ENCODE data around the gene GRID1.

GRID1 gene

GRCh38 chr10:86291616-86292340 is 74.8 kb downstream of the GRID1 start:
- H3K4me3 ChIP-seq = no peak overlapping the region
- no peak overlapping the region for H3K27ac ChIP-seq
- TF ChIP-seq POLR2AphosphoS5 (IDR thresholded peaks at IDR 0.05; ENCODE audit: borderline replicate concordance, low read depth, low read length) (no peak), FOXP2 (optimal IDR thresholded peaks at IDR 0.05; ENCODE audit: control extremely low read depth, extremely low read length, insufficient read depth) (no peak), EZH2 (IDR thresholded peaks at IDR 0.05) (no peak)
- no peak overlapping the region for H3K9ac ChIP-seq (ENCODE audit: insufficient read length)
- DNase-seq (ENCODE audit: low read depth, low spot score) = no peak
- H3K36me3 ChIP-seq (ENCODE audit: insufficient read depth, low read length) = no peaks in the 10 kb centered on the region
- no peaks in the 10 kb centered on the region for H3K9me3 ChIP-seq (ENCODE audit: low read depth, low read length)

- H3K9me3 ChIP-seq (ENCODE audit: low read depth, low read length) = no peaks in the 10 kb centered on the region
- no peak overlapping the region for H3K27ac ChIP-seq
- H3K4me3 ChIP-seq = no peak overlapping the region
- H3K9ac ChIP-seq (ENCODE audit: insufficient read length) = no peak overlapping the region
- no peak for DNase-seq (ENCODE audit: low read depth, low spot score)
- no peaks in the 10 kb centered on the region for H3K36me3 ChIP-seq (ENCODE audit: insufficient read depth, low read length)
- no peak for TF ChIP-seq EZH2 (IDR thresholded peaks at IDR 0.05)
- no peak for TF ChIP-seq FOXP2 (optimal IDR thresholded peaks at IDR 0.05; ENCODE audit: control extremely low read depth, extremely low read length, insufficient read depth)
- TF ChIP-seq POLR2AphosphoS5 (IDR thresholded peaks at IDR 0.05; ENCODE audit: borderline replicate concordance, low read depth, low read length) = no peak
These were observed 75.5 kb downstream of the GRID1 start for GRCh38 chr10:86290933-86291615.

- H3K36me3 ChIP-seq (ENCODE audit: insufficient read depth, low read length) = no peaks in the 10 kb centered on the region
- no peak overlapping the region for H3K4me3 ChIP-seq
- no peak for TF ChIP-seq POLR2AphosphoS5 (IDR thresholded peaks at IDR 0.05; ENCODE audit: borderline replicate concordance, low read depth, low read length)
- TF ChIP-seq EZH2 (IDR thresholded peaks at IDR 0.05) = no peak
- no peak for TF ChIP-seq FOXP2 (optimal IDR thresholded peaks at IDR 0.05; ENCODE audit: control extremely low read depth, extremely low read length, insufficient read depth)
- no peaks in the 10 kb centered on the region for H3K9me3 ChIP-seq (ENCODE audit: low read depth, low read length)
- no peak overlapping the region for H3K27ac ChIP-seq
- DNase-seq (ENCODE audit: low read depth, low spot score) = no peak
- H3K9ac ChIP-seq (ENCODE audit: insufficient read length) = no peak overlapping the region
These were observed 77.1 kb downstream of the GRID1 start for GRCh38 chr10:86289577-86289868.

- TF ChIP-seq FOXP2 (optimal IDR thresholded peaks at IDR 0.05; ENCODE audit: control extremely low read depth, extremely low read length, insufficient read depth) = no peak
- no peak for TF ChIP-seq POLR2AphosphoS5 (IDR thresholded peaks at IDR 0.05; ENCODE audit: borderline replicate concordance, low read depth, low read length)
- TF ChIP-seq EZH2 (IDR thresholded peaks at IDR 0.05) = no peak
- Histone ChIP-seq H3K4me3 (no peak overlapping the region), H3K36me3 (ENCODE audit: insufficient read depth, low read length) (no peaks in the 10 kb centered on the region), H3K9me3 (ENCODE audit: low read depth, low read length) (no peaks in the 10 kb centered on the region), H3K27ac (no peak overlapping the region), H3K9ac (ENCODE audit: insufficient read length) (no peak overlapping the region)
- no peak for DNase-seq (ENCODE audit: low read depth, low spot score)
These were observed 77.7 kb downstream of the GRID1 start for GRCh38 chr10:86288695-86289576.

- no peak for TF ChIP-seq FOXP2 (optimal IDR thresholded peaks at IDR 0.05; ENCODE audit: control extremely low read depth, extremely low read length, insufficient read depth)
- TF ChIP-seq EZH2 (IDR thresholded peaks at IDR 0.05) = no peak
- TF ChIP-seq POLR2AphosphoS5 (IDR thresholded peaks at IDR 0.05; ENCODE audit: borderline replicate concordance, low read depth, low read length) = no peak
- DNase-seq (ENCODE audit: low read depth, low spot score) = no peak
- Histone ChIP-seq H3K4me3 (no peak overlapping the region), H3K9ac (ENCODE audit: insufficient read length) (no peak overlapping the region), H3K27ac (no peak overlapping the region), H3K9me3 (ENCODE audit: low read depth, low read length) (no peaks in the 10 kb centered on the region), H3K36me3 (ENCODE audit: insufficient read depth, low read length) (no peaks in the 10 kb centered on the region)
These were observed 78.5 kb downstream of the GRID1 start for GRCh38 chr10:86287966-86288579.

- H3K4me3 ChIP-seq = no peak overlapping the region
- TF ChIP-seq FOXP2 (optimal IDR thresholded peaks at IDR 0.05; ENCODE audit: control extremely low read depth, extremely low read length, insufficient read depth) = no peak
- no peak for TF ChIP-seq EZH2 (IDR thresholded peaks at IDR 0.05)
- no peak for TF ChIP-seq POLR2AphosphoS5 (IDR thresholded peaks at IDR 0.05; ENCODE audit: borderline replicate concordance, low read depth, low read length)
- no peaks in the 10 kb centered on the region for H3K9me3 ChIP-seq (ENCODE audit: low read depth, low read length)
- no peak overlapping the region for H3K9ac ChIP-seq (ENCODE audit: insufficient read length)
- H3K36me3 ChIP-seq (ENCODE audit: insufficient read depth, low read length) = no peaks in the 10 kb centered on the region
- DNase-seq (ENCODE audit: low read depth, low spot score) = no peak
- no peak overlapping the region for H3K27ac ChIP-seq
These were observed 79.3 kb downstream of the GRID1 start for GRCh38 chr10:86287110-86287793.

- no peak overlapping the region for H3K4me3 ChIP-seq
- no peak overlapping the region for H3K27ac ChIP-seq
- H3K9me3 ChIP-seq (ENCODE audit: low read depth, low read length) = no peaks in the 10 kb centered on the region
- H3K36me3 ChIP-seq (ENCODE audit: insufficient read depth, low read length) = no peaks in the 10 kb centered on the region
- no peak overlapping the region for H3K9ac ChIP-seq (ENCODE audit: insufficient read length)
- no peak for DNase-seq (ENCODE audit: low read depth, low spot score)
- TF ChIP-seq POLR2AphosphoS5 (IDR thresholded peaks at IDR 0.05; ENCODE audit: borderline replicate concordance, low read depth, low read length) = no peak
These were observed 80.1 kb downstream of the GRID1 start for GRCh38 chr10:86286236-86287109.
